Uterus (tissue), 2 donors: ENCODE measurements around the gene ATP6V0E2.

Experiments
- CTCF ChIP-seq, 4 experiments: fragments of 200-600 bp in 2 of 4; fragments of 450-650 bp in 2 of 4; sonication (generic) in 2 of 4; IDR thresholded peaks; one replicate each; pipeline ENCODE4 v1.5.1; 2016 to 2019; ENCODE audit warnings: antibody characterized with exemption in 4 of 4, mild to moderate bottlenecking in 2 of 4, moderate library complexity in 1 of 4
- POLR2A ChIP-seq, 2 donors: fragments of 450-650 bp; IDR thresholded peaks; one replicate each; pipeline ENCODE4 v1.6.1; 2016; ENCODE audit warnings: antibody characterized with exemption in 2 of 2, mild to moderate bottlenecking in 1 of 2, moderate library complexity in 1 of 2

- TF ChIP-seq CTCF (IDR thresholded peaks at IDR 0.05): no peak
- no peak for TF ChIP-seq POLR2A (IDR thresholded peaks at IDR 0.05)
These were observed 9.3 kb downstream of the ATP6V0E2 start for GRCh38 chr7:149883048-149883438.
